Esophagus squamous epithelium (tissue), 5 donors: Measurements from ENCODE around the gene RNF186. TPM values are rescaled to one million over a fixed set of nuclear protein-coding genes. Genes with fewer than 3 reads are reported as not detected.

Experiments
- DNase-seq: peaks from one replicate; lab custom pipeline; 2025; lab: John Stamatoyannopoulos, UW
- H3K27ac ChIP-seq, 4 donors: fragments of 200-600 bp; sonication (generic); one replicate each; pipeline ENCODE4 v1.5.1; 2016 to 2019; ENCODE audit warnings: mild to moderate bottlenecking in 1 of 4
- H3K27me3 ChIP-seq, 4 donors: fragments of 200-600 bp; sonication (generic); 1 replicate in 3 of 4; 2 replicates in 1 of 4; pipeline versions ENCODE4 v1.5.1 to v1.6.0; 2017 to 2021; ENCODE audit warnings: antibody characterized with exemption in 1 of 4
- H3K36me3 ChIP-seq, 3 donors: fragments of 200-600 bp; sonication (generic); one replicate each; pipeline ENCODE4 v1.5.1; 2016 to 2019
- H3K4me1 ChIP-seq, 3 donors: fragments of 200-600 bp; sonication (generic); one replicate each; pipeline ENCODE4 v1.5.1; 2017 to 2019
- H3K4me3 ChIP-seq, 4 donors: fragments of 200-600 bp; sonication (generic); 1 replicate in 3 of 4; 2 replicates in 1 of 4; pipeline ENCODE4 v1.5.1; 2016 to 2019; ENCODE audit warnings: mild to moderate bottlenecking in 2 of 4, moderate library complexity in 1 of 4
- H3K9me3 ChIP-seq, 3 donors: fragments of 200-600 bp; sonication (generic); one replicate each; pipeline ENCODE4 v1.5.1; 2016 to 2019
- CTCF ChIP-seq, 6 experiments: fragments of 450-650 bp in 4 of 6; fragments of 200-600 bp in 2 of 6; sonication (generic) in 2 of 6; IDR thresholded peaks; one replicate each; pipeline ENCODE4 v1.5.1; 2016 to 2019; ENCODE audit warnings: antibody characterized with exemption in 6 of 6, mild to moderate bottlenecking in 4 of 6, moderate library complexity in 4 of 6
- POLR2A ChIP-seq, 4 donors: fragments of 450-650 bp; IDR thresholded peaks; one replicate each; pipeline ENCODE4 v1.6.1; 2017; ENCODE audit warnings: antibody characterized with exemption in 4 of 4, mild to moderate bottlenecking in 4 of 4, moderate library complexity in 3 of 4
- WGBS, 2 donors: methylation state at CpG; one replicate each; pipeline ENCODE4 v1.1.5; 2018; 5-methylcytosine and 5-hydroxymethylcytosine counted together
- intact Hi-C: fragments of 100-400 bp; cut with DNase I; formaldehyde crosslinking; loops from one replicate; pipeline ENCODE4 v1.15.0; 2022
- total RNA-seq, 4 donors: library from RNA; depleted of rRNA; stranded (reverse); fragments of >200 nt; gene quantifications; one replicate each; pipeline ENCODE4 v1.1.0, GENCODE V29; 2016
- donor health status: DM: yes; HTN: yes; CAD: no.

RNF186 gene
- total RNA-seq, 4 donors from 2014 or later: not detected

DNA sequence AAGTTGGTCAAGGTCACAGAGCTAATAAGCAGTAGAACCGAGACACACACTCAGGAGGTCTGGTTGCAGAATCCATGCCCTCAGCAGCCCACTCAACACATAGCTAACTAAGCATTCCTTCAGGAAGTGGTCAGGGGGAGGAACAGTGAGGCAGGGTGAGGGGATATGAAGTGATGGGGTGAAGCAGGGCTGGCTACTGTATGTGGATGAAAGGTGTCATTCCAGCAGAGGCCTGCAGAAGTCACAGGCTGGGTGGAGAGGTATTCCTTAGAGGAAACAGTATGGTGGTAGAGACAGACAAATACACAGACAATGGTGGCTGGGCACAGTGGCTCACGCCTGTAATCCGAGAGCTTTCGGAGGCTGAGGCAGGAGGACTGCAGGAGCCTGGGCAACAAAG, 29.4 kb downstream of the RNF186 start:
- 67 to 68% methylated on average over 3 to 4 of the region's 4 CpGs for WGBS, 2 donors
- intact Hi-C loops: no loop called here
- Histone ChIP-seq H3K27ac (no peak overlapping the region), H3K36me3 (peaks cover 0 to 78% (median 5%) of the 10 kb centered on the region in 3 donors), H3K27me3 (no peaks in the 10 kb centered on the region), H3K4me1 (peaks cover 0 to 10% (median 4%) of the 10 kb centered on the region in 3 donors), H3K4me3 (no peak overlapping the region), H3K9me3 (no peaks in the 10 kb centered on the region)
- no peak for DNase-seq
- TF ChIP-seq CTCF (IDR thresholded peaks at IDR 0.05) (no peak), POLR2A (IDR thresholded peaks at IDR 0.05) (no peak)

DNA sequence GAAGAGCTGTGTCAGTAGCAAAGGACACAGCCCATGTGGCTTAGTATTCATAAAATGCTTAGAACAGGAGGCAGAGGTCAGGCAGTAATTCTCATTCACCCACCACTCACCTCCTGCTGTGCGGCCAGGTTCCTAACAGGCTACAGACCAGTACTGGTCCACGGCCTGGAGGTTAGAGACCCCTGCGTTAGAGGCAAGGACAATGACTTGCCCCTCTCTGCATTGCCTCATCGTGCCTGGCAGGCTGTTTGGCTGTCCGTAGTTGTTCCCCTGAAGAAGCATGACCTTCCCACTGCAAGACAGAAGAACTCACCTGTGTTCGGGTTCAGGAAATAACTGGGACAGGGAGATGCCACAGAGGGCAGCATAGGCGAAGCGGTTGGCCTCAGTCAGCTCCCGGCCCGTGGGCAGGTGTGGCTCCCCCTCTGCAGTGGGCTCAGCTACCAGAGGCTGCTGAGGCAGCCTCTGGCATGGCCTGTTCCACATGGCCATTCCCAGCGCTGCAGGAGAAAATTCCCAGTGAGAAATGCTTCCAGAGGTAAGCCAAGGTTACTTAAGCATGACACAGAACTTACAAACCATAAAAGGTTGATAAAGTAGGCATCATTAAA, 34.7 kb downstream of the RNF186 start:
- DNase-seq: no peak
- Histone ChIP-seq H3K36me3 (peaks cover 10 to 97% (median 16%) of the 10 kb centered on the region in 3 donors), H3K4me3 (no peak overlapping the region), H3K9me3 (no peaks in the 10 kb centered on the region), H3K27ac (no peak overlapping the region), H3K27me3 (no peaks in the 10 kb centered on the region), H3K4me1 (no peaks in the 10 kb centered on the region)
- TF ChIP-seq CTCF (IDR thresholded peaks at IDR 0.05): no peak
- TF ChIP-seq POLR2A (IDR thresholded peaks at IDR 0.05): no peak
- intact Hi-C loops: no loop called here
- 89 to 91% methylated on average over 3 to 10 of the region's 11 CpGs for WGBS, 2 donors

DNA sequence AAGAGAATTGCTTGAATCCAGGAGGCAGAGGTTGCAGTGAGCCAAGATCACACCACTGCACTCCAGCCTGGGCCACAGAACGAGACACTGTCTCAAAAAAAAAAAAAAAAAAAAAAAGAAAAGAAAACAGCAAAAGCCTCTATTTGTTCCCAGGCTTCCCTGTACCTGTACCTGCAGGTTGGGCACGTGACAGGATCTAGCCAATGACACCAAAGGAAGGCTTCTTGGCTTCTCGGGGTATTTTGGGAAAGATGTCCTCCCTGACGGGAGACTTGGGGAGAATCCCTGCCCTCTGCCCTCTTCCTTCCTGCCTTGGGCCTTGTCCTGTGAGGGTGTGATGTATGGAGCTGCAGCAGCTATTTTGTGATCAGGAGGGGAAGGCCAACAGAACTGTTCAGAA, 38.1 kb downstream of the RNF186 start:
- H3K27me3 ChIP-seq: no peaks in the 10 kb centered on the region
- intact Hi-C loops: no loop called here
- no peak overlapping the region for H3K27ac ChIP-seq
- H3K4me3 ChIP-seq: no peak overlapping the region
- DNase-seq: no peak
- TF ChIP-seq CTCF (IDR thresholded peaks at IDR 0.05): no peak
- no peak for TF ChIP-seq POLR2A (IDR thresholded peaks at IDR 0.05)
- H3K36me3 ChIP-seq: peaks cover 10 to 97% (median 16%) of the 10 kb centered on the region in 3 donors
- no peaks in the 10 kb centered on the region for H3K4me1 ChIP-seq
- 87 to 97% methylated on average over 3 to 4 of the region's 4 CpGs for WGBS, 2 donors
- H3K9me3 ChIP-seq: no peaks in the 10 kb centered on the region

DNA sequence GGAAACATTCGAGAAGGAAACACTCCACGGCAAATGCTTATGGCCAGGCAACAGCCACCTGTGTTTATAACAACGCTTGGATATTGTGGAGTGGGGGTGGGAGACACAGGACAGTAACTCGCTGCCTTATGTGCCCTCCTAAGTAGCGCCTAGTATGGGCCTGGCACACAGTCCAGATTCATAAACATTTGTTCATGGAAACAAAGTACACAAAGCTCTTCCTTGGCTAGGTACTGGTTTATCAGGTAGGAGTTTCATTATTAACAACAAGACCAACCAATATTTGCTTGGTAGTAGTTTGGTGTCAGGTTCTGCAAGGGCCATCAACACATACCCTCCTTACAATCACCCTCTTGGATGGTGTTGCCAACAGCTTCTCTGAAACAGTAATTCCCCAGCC, 38.8 kb downstream of the RNF186 start:
- intact Hi-C loops: no loop called here
- Histone ChIP-seq H3K27me3 (no peaks in the 10 kb centered on the region), H3K4me3 (no peak overlapping the region), H3K4me1 (no peaks in the 10 kb centered on the region), H3K9me3 (no peaks in the 10 kb centered on the region), H3K27ac (no peak overlapping the region), H3K36me3 (peaks cover 10 to 100% (median 16%) of the 10 kb centered on the region in 3 donors)
- WGBS, 2 donors: 93 to 94% methylated on average over 5 of the region's 5 CpGs
- DNase-seq: no peak
- no peak for TF ChIP-seq CTCF (IDR thresholded peaks at IDR 0.05)
- TF ChIP-seq POLR2A (IDR thresholded peaks at IDR 0.05): no peak

DNA sequence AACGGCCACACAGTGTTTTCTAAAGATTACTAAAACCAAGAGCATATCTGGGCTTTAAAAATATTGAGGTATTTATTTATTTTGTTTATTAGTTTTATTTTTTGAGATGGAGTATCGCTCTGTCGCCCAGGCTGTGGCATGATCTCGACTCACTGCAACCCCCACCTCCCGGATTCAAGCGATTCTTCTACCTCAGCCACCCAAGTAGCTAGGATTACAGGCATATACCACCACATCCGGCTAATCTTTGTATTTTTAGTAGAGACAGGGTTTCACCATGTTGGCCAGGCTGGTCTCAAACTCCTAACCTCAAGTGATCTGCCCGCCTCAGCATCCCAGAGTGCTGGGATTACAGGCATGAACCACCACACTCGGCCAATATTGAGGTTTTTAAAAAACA, 39.3 kb downstream of the RNF186 start:
- H3K27ac ChIP-seq: no peak overlapping the region
- H3K4me3 ChIP-seq: no peak overlapping the region
- no peaks in the 10 kb centered on the region for H3K4me1 ChIP-seq
- 88 to 94% methylated on average over 9 of the region's 9 CpGs for WGBS, 2 donors
- intact Hi-C loops: no loop called here
- H3K9me3 ChIP-seq: no peaks in the 10 kb centered on the region
- DNase-seq: no peak
- no peaks in the 10 kb centered on the region for H3K27me3 ChIP-seq
- H3K36me3 ChIP-seq: peaks cover 10 to 100% (median 16%) of the 10 kb centered on the region in 3 donors
- TF ChIP-seq POLR2A (IDR thresholded peaks at IDR 0.05) (no peak), CTCF (IDR thresholded peaks at IDR 0.05) (no peak)
